Keratinocyte (primary cell): Measurements from ENCODE around the gene TWIST2.

Experiments used
- CTCF ChIP-seq, 3 experiments: IDR thresholded peaks in 1 of 3; conservative IDR thresholded peaks in 1 of 3; optimal IDR thresholded peaks in 1 of 3; 2 replicates in 2 of 3; 3 replicates in 1 of 3; pipeline versions ENCODE3 to v1.5.1; 2011; ENCODE audit warnings: low read length in 3 of 3, mild to moderate bottlenecking in 3 of 3, moderate library complexity in 2 of 3, control low read depth in 1 of 3, inconsistent platforms in 1 of 3; ENCODE audit not compliant: insufficient read depth in 2 of 3; ENCODE audit errors: extremely low read depth in 1 of 3
- EZH2 ChIP-seq: IDR thresholded peaks from one replicate; pipeline ENCODE4 v1.6.1; 2012; ENCODE audit warnings: inconsistent platforms, mild to moderate bottlenecking, low read length, moderate library complexity

- no peak for TF ChIP-seq CTCF (optimal IDR thresholded peaks at IDR 0.05 in 1 of 3, IDR thresholded peaks at IDR 0.05 in 1 of 3, conservative IDR thresholded peaks at IDR 0.05 in 1 of 3; ENCODE audit: extremely low read depth in 1 of 3, insufficient read depth in 2 of 3, low read length in 3 of 3)
- TF ChIP-seq EZH2: no peak
These were observed 44.9 kb downstream of the TWIST2 start for GRCh38 chr2:238892796-238893195.
